Spleen (tissue), 11 donors: ENCODE measurements around the gene SETBP1. TPM values are rescaled to one million over a fixed set of nuclear protein-coding genes. Genes with fewer than 3 reads are reported as not detected.

Source experiments
- DNase-seq: peaks from one replicate; pipeline ENCODE4 v3.0.0-alpha.2; 2020
- H3K27ac ChIP-seq, 8 donors: fragments of 200-600 bp; sonication (generic) in 7 of 8; 1 replicate in 4 of 8; 2 replicates in 4 of 8; pipeline versions ENCODE4 v1.5.0 to v1.8.0; 2016 to 2021; ENCODE audit warnings: inconsistent platforms in 4 of 8, mild to moderate bottlenecking in 4 of 8, moderate library complexity in 1 of 8
- H3K27me3 ChIP-seq, 7 donors: fragments of 200-600 bp; sonication (generic) in 6 of 7; replicated peaks in 1 of 7; 1 replicate in 4 of 7; 2 replicates in 3 of 7; pipeline versions ENCODE4 v1.5.0 to v1.8.0; 2016 to 2021; ENCODE audit warnings: inconsistent platforms in 3 of 7, mild to moderate bottlenecking in 1 of 7
- H3K36me3 ChIP-seq, 6 donors: fragments of 200-600 bp; sonication (generic) in 5 of 6; 1 replicate in 4 of 6; 2 replicates in 2 of 6; pipeline versions ENCODE4 v1.5.0 to v1.8.0; 2016 to 2021; ENCODE audit warnings: inconsistent platforms in 2 of 6
- H3K4me1 ChIP-seq, 6 donors: fragments of 200-600 bp; sonication (generic) in 5 of 6; 1 replicate in 3 of 6; 2 replicates in 3 of 6; pipeline versions ENCODE4 v1.5.0 to v1.8.0; 2016 to 2021; ENCODE audit warnings: inconsistent platforms in 3 of 6
- H3K4me3 ChIP-seq, 8 donors: fragments of 200-600 bp; sonication (generic) in 7 of 8; 1 replicate in 4 of 8; 2 replicates in 4 of 8; pipeline versions ENCODE4 v1.5.0 to v1.8.0; 2016 to 2021; ENCODE audit warnings: inconsistent platforms in 4 of 8, mild to moderate bottlenecking in 4 of 8, moderate library complexity in 2 of 8
- H3K9me3 ChIP-seq, 8 donors: fragments of 200-600 bp; sonication (generic) in 7 of 8; 1 replicate in 4 of 8; 2 replicates in 4 of 8; pipeline versions ENCODE4 v1.5.0 to v1.8.0; 2016 to 2021; ENCODE audit warnings: inconsistent platforms in 4 of 8
- CTCF ChIP-seq, 11 experiments: fragments of 200-600 bp in 7 of 11; fragments of 450-650 bp in 4 of 11; sonication (generic) in 4 of 11; IDR thresholded peaks in 8 of 11; conservative IDR thresholded peaks in 3 of 11; 1 replicate in 7 of 11; 2 replicates in 4 of 11; pipeline versions ENCODE4 v1.4.0 to v1.8.0; 2016 to 2021; ENCODE audit warnings: antibody characterized with exemption in 11 of 11, inconsistent platforms in 4 of 11, mild to moderate bottlenecking in 1 of 11
- POLR2A ChIP-seq, 3 donors: fragments of 450-650 bp; IDR thresholded peaks; one replicate each; pipeline ENCODE4 v1.5.1; 2017; ENCODE audit warnings: antibody characterized with exemption in 3 of 3, mild to moderate bottlenecking in 1 of 3
- POLR2AphosphoS5 ChIP-seq, 3 donors: sonication (generic); formaldehyde crosslinking; IDR thresholded peaks; one replicate each; pipeline ENCODE4 v1.5.1; 2017; ENCODE audit warnings: antibody characterized with exemption in 3 of 3
- whole genome bisulfite sequencing, 5 donors: extraction: QIAGEN DNeasy Blood & Tissue Kit in 3 of 5; methylation state at CpG; one replicate each; pipeline versions ENCODE4 v1.1.5 to v1.1.7; 2013 to 2018; 5-methylcytosine and 5-hydroxymethylcytosine counted together
- intact Hi-C: fragments of 100-400 bp; cut with DNase I; formaldehyde crosslinking; loops from one replicate; pipeline ENCODE4 v1.15.0; 2023; ENCODE audit warnings: low total_unique reads
- polyA plus RNA-seq, 3 donors: library from polyadenylated mRNA; stranded (reverse); fragments of 200-250 nt; gene quantifications; one replicate each; pipeline ENCODE4 v1.2.1, GENCODE V29; 2013
- total RNA-seq, 7 donors: library from RNA; depleted of rRNA in 3 of 7; stranded (reverse); fragments of >200 nt in 3 of 7; fragmentation: NEBNext Ultra II Directional in 4 of 7; extraction: Animal tissue kit (Norgen Biotek cat#: 25700) in 4 of 7; gene quantifications; one replicate each; pipeline versions ENCODE4 v1.1.0 to v1.2.1, GENCODE V29; 2016 to 2021
- donor health status: healthy with polysubstance abuse.
- donor health status: DM: no; HTN: no; CAD: no; lungs with moderate emphysema.
- donor health status: DM: no; HTN: no; CAD: no.
- donor health status: Bipolar disorder and iron deficiency.
- donor health status: healthy.
- donor health status: DM: no; HTN: no; CAD: no.
- donor health status: DM: yes; HTN: yes; CAD: no.

The SETBP1 gene
- total and polyA plus RNA-seq, 10 donors: 2.0 to 50.7 (median 33.1) TPM

- TF ChIP-seq POLR2A (IDR thresholded peaks at IDR 0.05) (no peak), CTCF (IDR thresholded peaks at IDR 0.05 in 8 of 11, conservative IDR thresholded peaks at IDR 0.05 in 3 of 11) (no peak), POLR2AphosphoS5 (IDR thresholded peaks at IDR 0.05) (no peak)
- 83 to 89% (median 87%) methylated on average over 4 of the region's 4 CpGs for WGBS, 5 donors
- no peak overlapping the region for H3K27ac ChIP-seq
- no peaks in the 10 kb centered on the region for H3K4me1 ChIP-seq
- H3K27me3 ChIP-seq: no peaks in the 10 kb centered on the region
- no peak overlapping the region for H3K4me3 ChIP-seq
- no peak for DNase-seq
- H3K36me3 ChIP-seq: peaks cover 0 to 9% (median 0%) of the 10 kb centered on the region in 6 donors
- no peaks in the 10 kb centered on the region for H3K9me3 ChIP-seq
- intact Hi-C loops: no loop called here
Observed at GRCh38 chr18:45049578-45050319, 369.1 kb downstream of the SETBP1 start.

- intact Hi-C loops: no loop called here
- H3K9me3 ChIP-seq: no peaks in the 10 kb centered on the region
- no peaks in the 10 kb centered on the region for H3K27me3 ChIP-seq
- H3K4me1 ChIP-seq: no peaks in the 10 kb centered on the region
- H3K36me3 ChIP-seq: peaks cover 0 to 9% (median 0%) of the 10 kb centered on the region in 6 donors
- DNase-seq: no peak
- WGBS, 5 donors: 72 to 84% (median 82%) methylated on average over 3 of the region's 3 CpGs
- no peak for TF ChIP-seq POLR2AphosphoS5 (IDR thresholded peaks at IDR 0.05)
- TF ChIP-seq CTCF (IDR thresholded peaks at IDR 0.05 in 8 of 11, conservative IDR thresholded peaks at IDR 0.05 in 3 of 11): no peak
- no peak for TF ChIP-seq POLR2A (IDR thresholded peaks at IDR 0.05)
- no peak overlapping the region for H3K4me3 ChIP-seq
- no peak overlapping the region for H3K27ac ChIP-seq
Observed at GRCh38 chr18:45050712-45051601, 370.3 kb downstream of the SETBP1 start.

- H3K4me1 ChIP-seq: no peaks in the 10 kb centered on the region
- no peaks in the 10 kb centered on the region for H3K9me3 ChIP-seq
- H3K36me3 ChIP-seq: no peaks in the 10 kb centered on the region
- no peaks in the 10 kb centered on the region for H3K27me3 ChIP-seq
- H3K4me3 ChIP-seq: no peak overlapping the region
- no peak for DNase-seq
- intact Hi-C loops: no loop called here
- 88 to 96% (median 92%) methylated on average over 3 of the region's 3 CpGs for whole genome bisulfite sequencing, 5 donors
- no peak overlapping the region for H3K27ac ChIP-seq
- TF ChIP-seq POLR2AphosphoS5 (IDR thresholded peaks at IDR 0.05) (no peak), POLR2A (IDR thresholded peaks at IDR 0.05) (no peak), CTCF (IDR thresholded peaks at IDR 0.05 in 8 of 11, conservative IDR thresholded peaks at IDR 0.05 in 3 of 11) (no peak)
Observed at GRCh38 chr18:45054636-45055035, 373.9 kb downstream of the SETBP1 start.

- intact Hi-C loops: no loop called here
- no peaks in the 10 kb centered on the region for H3K27me3 ChIP-seq
- H3K27ac ChIP-seq: no peak overlapping the region
- no peak for TF ChIP-seq CTCF (IDR thresholded peaks at IDR 0.05 in 8 of 11, conservative IDR thresholded peaks at IDR 0.05 in 3 of 11)
- no peak for TF ChIP-seq POLR2A (IDR thresholded peaks at IDR 0.05)
- no peak for TF ChIP-seq POLR2AphosphoS5 (IDR thresholded peaks at IDR 0.05)
- no peak overlapping the region for H3K4me3 ChIP-seq
- no peaks in the 10 kb centered on the region for H3K4me1 ChIP-seq
- no peak for DNase-seq
- no peaks in the 10 kb centered on the region for H3K9me3 ChIP-seq
- no peaks in the 10 kb centered on the region for H3K36me3 ChIP-seq
- WGBS, 5 donors: 93 to 95% (median 95%) methylated on average over 1 of the region's 1 CpG
Observed at GRCh38 chr18:45055811-45056210, 375.1 kb downstream of the SETBP1 start.
